Esophagus (tissue), 2 donors: ENCODE measurements around the gene TMEM51. TPM values are rescaled to one million over a fixed set of nuclear protein-coding genes. Genes with fewer than 3 reads are reported as not detected.

ENCODE experiments used
- H3K27ac ChIP-seq, 2 donors: one replicate each; pipeline ENCODE4 v1.5.1; 2013; ENCODE audit warnings: low read depth in 2 of 2, mild to moderate bottlenecking in 2 of 2, inconsistent platforms in 1 of 2, low read length in 1 of 2, moderate library complexity in 1 of 2
- H3K27me3 ChIP-seq, 2 donors: one replicate each; pipeline ENCODE4 v1.6.1; 2013; ENCODE audit warnings: low read length in 2 of 2, control low read depth in 1 of 2, mild to moderate bottlenecking in 1 of 2; ENCODE audit not compliant: insufficient read depth in 2 of 2, control insufficient read depth in 1 of 2
- H3K36me3 ChIP-seq, 2 donors: one replicate each; pipeline ENCODE4 v1.6.1; 2013; ENCODE audit warnings: low read length in 1 of 2; ENCODE audit not compliant: control insufficient read depth in 2 of 2, insufficient read depth in 2 of 2
- H3K4me1 ChIP-seq, 2 donors: one replicate each; pipeline ENCODE4 v1.6.1; 2013; ENCODE audit warnings: low read length in 1 of 2; ENCODE audit not compliant: control insufficient read depth in 2 of 2, insufficient read depth in 2 of 2
- H3K4me3 ChIP-seq, 2 donors: one replicate each; pipeline ENCODE4 v1.5.1; 2013; ENCODE audit warnings: low read length in 2 of 2, mild to moderate bottlenecking in 2 of 2, low read depth in 1 of 2, moderate library complexity in 1 of 2
- H3K9me3 ChIP-seq, 2 donors: one replicate each; pipeline ENCODE4 v1.6.1; 2013; ENCODE audit warnings: mild to moderate bottlenecking in 2 of 2, low read depth in 1 of 2, low read length in 1 of 2, moderate library complexity in 1 of 2; ENCODE audit not compliant: control insufficient read depth in 2 of 2, insufficient read depth in 1 of 2
- WGBS, 2 donors: extraction: QIAGEN DNeasy Blood & Tissue Kit; methylation state at CpG; one replicate each; pipeline ENCODE4 v1.1.7; 2013; 5-methylcytosine and 5-hydroxymethylcytosine counted together
- polyA plus RNA-seq, 2 donors: library from polyadenylated mRNA; stranded (reverse); fragments of 200-250 nt; gene quantifications; one replicate each; pipeline ENCODE4 v1.2.3, GENCODE V29; 2013
- donor health status: healthy with polysubstance abuse.
- donor health status: Bipolar disorder and iron deficiency.

TMEM51 gene
- polyA plus RNA-seq, 2 donors: 7.4 to 15.4 TPM

DNA sequence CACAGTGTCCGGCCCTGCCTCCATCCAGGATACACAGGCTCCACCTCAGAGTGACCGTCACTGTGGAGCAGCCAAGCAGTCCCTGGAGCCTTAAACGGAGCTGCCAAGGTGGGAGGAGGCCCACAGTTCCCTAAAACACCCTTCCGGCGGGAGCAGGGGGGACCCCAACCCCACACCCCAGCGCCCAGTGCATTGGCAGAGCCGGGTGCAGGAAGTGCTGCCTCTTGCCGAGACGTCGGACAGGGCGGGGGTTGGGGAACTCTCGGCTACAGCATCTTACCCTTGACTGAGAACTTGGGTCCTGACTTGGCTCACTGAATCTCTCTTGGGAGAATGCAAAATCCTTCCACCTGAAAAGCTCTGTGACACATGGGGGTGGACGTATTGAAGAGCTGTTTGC lies 38.7 kb upstream of the TMEM51 start:
- no peaks in the 10 kb centered on the region for H3K27me3 ChIP-seq
- no peak overlapping the region for H3K4me3 ChIP-seq
- no peak overlapping the region for H3K27ac ChIP-seq
- H3K36me3 ChIP-seq: no peaks in the 10 kb centered on the region
- 92 to 96% methylated on average over 13 of the region's 13 CpGs for WGBS, 2 donors
- no peaks in the 10 kb centered on the region for H3K9me3 ChIP-seq
- no peaks in the 10 kb centered on the region for H3K4me1 ChIP-seq

DNA sequence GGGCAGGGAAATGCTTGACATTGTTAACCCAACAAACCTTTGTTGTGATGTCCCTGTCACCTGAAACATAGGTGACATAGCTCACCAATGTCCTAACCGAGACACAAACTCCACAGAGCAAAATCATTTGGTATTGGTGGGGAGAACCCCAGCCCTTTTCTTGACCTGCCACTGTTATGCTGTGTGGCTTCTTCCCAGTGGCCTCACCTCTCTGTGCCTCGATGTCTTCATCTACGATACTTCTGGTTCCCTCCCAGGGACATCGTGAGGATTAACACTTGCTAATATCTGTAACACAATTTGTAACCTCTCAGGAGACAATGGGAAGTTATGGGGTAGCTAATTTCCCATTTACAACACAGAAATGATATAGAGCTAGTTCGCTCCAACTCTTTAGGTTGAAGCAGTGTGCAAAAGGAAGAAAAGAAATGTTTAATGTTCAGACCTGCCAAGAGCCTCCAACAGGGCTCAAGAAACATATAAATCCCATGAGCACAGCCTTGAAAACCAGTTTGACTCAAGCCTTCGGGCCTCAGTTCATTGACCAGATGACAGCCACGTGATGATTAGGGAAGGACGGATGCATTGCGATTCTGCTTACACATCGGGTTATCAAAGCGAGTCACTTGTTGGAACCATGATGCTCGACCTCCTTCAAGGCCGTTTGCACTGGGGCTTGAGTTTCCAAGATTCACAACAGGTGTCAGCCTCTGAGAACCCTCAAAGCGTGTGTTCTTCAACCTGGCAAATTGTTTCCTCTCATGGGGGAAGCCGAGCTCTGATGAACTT lies 37.8 kb upstream of the TMEM51 start:
- no peak overlapping the region for H3K4me3 ChIP-seq
- 88 to 91% methylated on average over 15 of the region's 15 CpGs for WGBS, 2 donors
- no peak overlapping the region for H3K27ac ChIP-seq
- no peaks in the 10 kb centered on the region for H3K4me1 ChIP-seq
- no peaks in the 10 kb centered on the region for H3K36me3 ChIP-seq
- H3K9me3 ChIP-seq: no peaks in the 10 kb centered on the region
- no peaks in the 10 kb centered on the region for H3K27me3 ChIP-seq

GRCh38 chr1:15116966-15117365 lies 36.6 kb upstream of the TMEM51 start:
- no peak overlapping the region for H3K27ac ChIP-seq
- no peaks in the 10 kb centered on the region for H3K4me1 ChIP-seq
- 38 to 54% methylated on average over 5 of the region's 5 CpGs for WGBS, 2 donors
- no peaks in the 10 kb centered on the region for H3K36me3 ChIP-seq
- no peaks in the 10 kb centered on the region for H3K27me3 ChIP-seq
- no peak overlapping the region for H3K4me3 ChIP-seq
- H3K9me3 ChIP-seq: no peaks in the 10 kb centered on the region

DNA sequence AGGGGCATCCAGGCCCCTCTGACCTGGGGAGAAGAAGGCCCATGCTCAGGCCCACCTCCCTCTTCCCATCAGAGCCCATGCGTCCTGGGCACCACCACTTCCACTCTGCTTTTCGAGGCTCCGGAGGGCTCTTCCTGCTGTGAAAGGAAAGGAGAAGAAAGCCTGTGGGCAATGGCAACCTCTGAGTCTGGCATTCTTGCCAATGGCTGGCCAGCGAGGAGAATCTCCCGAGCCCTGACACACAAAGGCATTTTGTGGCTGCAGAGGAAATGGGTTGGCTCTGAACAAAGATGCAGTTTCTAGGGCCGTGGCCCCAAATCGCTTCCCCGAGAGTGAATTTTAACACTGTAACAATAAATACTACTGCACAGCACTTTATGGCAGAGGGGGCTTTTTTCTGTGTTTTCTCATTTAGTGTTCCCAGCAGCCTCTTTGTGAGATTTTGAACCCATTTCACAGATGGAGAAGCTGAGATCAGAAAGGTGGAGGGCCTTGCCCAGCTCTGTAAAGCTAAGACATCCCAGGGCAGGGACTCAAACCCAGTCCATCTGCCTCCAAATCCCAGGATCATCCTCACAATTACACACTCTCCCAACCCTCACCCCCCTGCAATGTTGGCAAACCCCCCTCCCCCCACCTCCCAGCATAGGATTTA lies 35.7 kb upstream of the TMEM51 start:
- Histone ChIP-seq H3K27ac (no peak overlapping the region), H3K27me3 (no peaks in the 10 kb centered on the region), H3K4me1 (peaks cover 0 to 3% of the 10 kb centered on the region in 2 donors), H3K9me3 (no peaks in the 10 kb centered on the region), H3K4me3 (no peak overlapping the region), H3K36me3 (no peaks in the 10 kb centered on the region)
- WGBS, 2 donors: 62 to 73% methylated on average over 8 of the region's 8 CpGs

GRCh38 chr1:15118579-15118978 lies 35.0 kb upstream of the TMEM51 start:
- H3K27me3 ChIP-seq: no peaks in the 10 kb centered on the region
- H3K9me3 ChIP-seq: no peaks in the 10 kb centered on the region
- no peak overlapping the region for H3K4me3 ChIP-seq
- WGBS, 2 donors: 81 to 95% methylated on average over 8 of the region's 8 CpGs
- peaks cover 0 to 3% of the 10 kb centered on the region in 2 donors for H3K4me1 ChIP-seq
- no peaks in the 10 kb centered on the region for H3K36me3 ChIP-seq
- H3K27ac ChIP-seq: no peak overlapping the region

GRCh38 chr1:15120251-15120945 lies 33.1 kb upstream of the TMEM51 start:
- Histone ChIP-seq H3K4me3 (no peak overlapping the region), H3K9me3 (no peaks in the 10 kb centered on the region), H3K4me1 (peaks cover 0 to 3% of the 10 kb centered on the region in 2 donors), H3K27me3 (no peaks in the 10 kb centered on the region), H3K36me3 (no peaks in the 10 kb centered on the region), H3K27ac (no peak overlapping the region)
- WGBS, 2 donors: 85 to 86% methylated on average over 13 of the region's 13 CpGs

DNA sequence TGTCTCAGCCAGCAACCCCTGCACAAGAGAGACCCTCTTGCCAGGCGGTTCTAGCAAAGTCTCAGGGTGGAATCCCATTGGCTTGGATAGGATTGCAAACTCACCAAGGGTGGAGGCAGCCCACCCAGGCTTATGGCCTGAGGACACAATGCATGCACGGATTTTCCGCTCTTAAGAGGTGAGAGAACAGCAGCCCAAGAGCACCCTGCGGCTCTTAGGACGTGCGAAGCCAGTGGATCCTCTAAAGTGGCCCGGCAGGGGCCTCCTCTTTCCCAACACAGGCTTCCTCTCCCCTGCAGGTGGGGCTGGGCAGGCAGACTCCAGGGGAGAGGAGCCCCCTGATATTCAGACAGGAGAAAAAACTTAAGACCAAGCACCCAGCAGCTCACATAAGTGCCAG lies 31.2 kb upstream of the TMEM51 start:
- 90 to 93% methylated on average over 7 of the region's 7 CpGs for WGBS, 2 donors
- peaks cover 0 to 3% of the 10 kb centered on the region in 2 donors for H3K4me1 ChIP-seq

DNA sequence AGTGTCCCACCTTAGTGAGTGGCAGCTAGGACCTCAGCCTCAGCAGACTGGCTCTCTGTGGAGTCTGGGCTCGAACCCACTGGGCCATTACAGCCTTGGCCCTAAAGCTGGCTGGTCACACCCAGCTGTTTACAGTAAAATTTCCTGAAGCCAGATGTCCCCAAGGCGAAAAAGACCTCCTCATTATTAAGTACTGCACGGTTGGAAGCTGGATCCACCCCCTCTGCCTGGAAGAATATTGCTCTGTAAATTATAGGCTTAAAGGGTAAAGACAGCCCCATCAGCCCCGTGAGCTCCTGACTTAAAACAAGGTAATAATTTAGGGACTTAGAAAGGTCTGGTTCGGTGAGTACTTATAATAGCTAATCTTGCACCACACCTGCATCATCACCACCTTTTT lies 30.3 kb upstream of the TMEM51 start:
- 72 to 76% methylated on average over 5 of the region's 5 CpGs for WGBS, 2 donors
- Histone ChIP-seq H3K4me3 (no peak overlapping the region), H3K9me3 (no peaks in the 10 kb centered on the region), H3K4me1 (peaks cover 0 to 3% of the 10 kb centered on the region in 2 donors), H3K27ac (no peak overlapping the region), H3K36me3 (no peaks in the 10 kb centered on the region), H3K27me3 (no peaks in the 10 kb centered on the region)

More for the DNA sequence above, 31.2 kb upstream of the TMEM51 start:
- Histone ChIP-seq H3K9me3 (no peaks in the 10 kb centered on the region), H3K36me3 (no peaks in the 10 kb centered on the region), H3K27me3 (no peaks in the 10 kb centered on the region), H3K4me3 (no peak overlapping the region), H3K27ac (no peak overlapping the region)

- no peaks in the 10 kb centered on the region for H3K36me3 ChIP-seq
- H3K4me1 ChIP-seq: peaks cover 0 to 6% of the 10 kb centered on the region in 2 donors
- no peak overlapping the region for H3K27ac ChIP-seq
- WGBS, 2 donors: 86 to 87% methylated on average over 9 of the region's 9 CpGs
- H3K4me3 ChIP-seq: no peak overlapping the region
- H3K9me3 ChIP-seq: no peaks in the 10 kb centered on the region
- no peaks in the 10 kb centered on the region for H3K27me3 ChIP-seq
These were observed 29.6 kb upstream of the TMEM51 start for GRCh38 chr1:15123925-15124324.
